Loucy (cell line): ENCODE measurements around the gene HEXIM1.

Source experiments
- H2AFZ ChIP-seq: fragments of 200-600 bp; sonication (generic); 2 replicates; pipeline ENCODE4 v1.6.0; 2016; ENCODE audit warnings: antibody characterized with exemption, mild to moderate bottlenecking, low read length, moderate library complexity
- H3F3A ChIP-seq: fragments of 200-600 bp; 2 replicates; pipeline ENCODE4 v1.6.0; 2016; ENCODE audit warnings: antibody characterized with exemption, low read depth, mild to moderate bottlenecking
- H3K27me3 ChIP-seq: fragments of 200-600 bp; sonication (generic); 2 replicates; pipeline ENCODE4 v1.6.1; 2014; ENCODE audit warnings: low read length, mild to moderate bottlenecking; ENCODE audit not compliant: insufficient read depth, poor library complexity, severe bottlenecking
- H3K36me3 ChIP-seq: fragments of 200-600 bp; sonication (generic); 2 replicates; pipeline ENCODE4 v1.6.1; 2016; ENCODE audit warnings: low read length; ENCODE audit not compliant: insufficient read depth
- H3K4me1 ChIP-seq: fragments of 200-600 bp; sonication (generic); 2 replicates; pipeline ENCODE4 v1.5.1; 2014; ENCODE audit warnings: low read length, mild to moderate bottlenecking; ENCODE audit not compliant: insufficient read depth, poor library complexity, severe bottlenecking
- H3K4me2 ChIP-seq: fragments of 200-600 bp; sonication (generic); 2 replicates; pipeline ENCODE4 v1.6.0; 2014; ENCODE audit warnings: antibody characterized with exemption, low read length, low read depth, mild to moderate bottlenecking; ENCODE audit not compliant: poor library complexity, severe bottlenecking
- H3K4me3 ChIP-seq: fragments of 200-600 bp; sonication (generic); 2 replicates; pipeline ENCODE4 v1.5.1; 2014; ENCODE audit warnings: low read length, mild to moderate bottlenecking, mixed read lengths; ENCODE audit not compliant: poor library complexity, severe bottlenecking
- H3K79me2 ChIP-seq: fragments of 200-600 bp; sonication (generic); 2 replicates; pipeline ENCODE4 v1.6.1; 2014; ENCODE audit warnings: low read length; ENCODE audit not compliant: insufficient read depth
- H3K9ac ChIP-seq: fragments of 200-600 bp; sonication (generic); 2 replicates; pipeline ENCODE4 v1.6.0; 2014; ENCODE audit warnings: mild to moderate bottlenecking, low read depth, low read length, moderate library complexity; ENCODE audit not compliant: poor library complexity, severe bottlenecking
- H3K9me2 ChIP-seq: fragments of 200-600 bp; sonication (generic); replicated peaks from 2 replicates; pipeline ENCODE4 v1.6.1; 2016; ENCODE audit warnings: low read depth, low read length, mixed read lengths
- H3K9me3 ChIP-seq: fragments of 200-600 bp; sonication (generic); 2 replicates; pipeline ENCODE4 v1.6.1; 2014; ENCODE audit warnings: mild to moderate bottlenecking, antibody characterized with exemption, low read length, low read depth; ENCODE audit not compliant: insufficient read depth
- H4K20me1 ChIP-seq: fragments of 200-600 bp; sonication (generic); 2 replicates; pipeline ENCODE4 v1.6.0; 2014; ENCODE audit warnings: antibody characterized with exemption, low read length, mild to moderate bottlenecking; ENCODE audit not compliant: insufficient read depth, poor library complexity, severe bottlenecking
- CTCF ChIP-seq: fragments of 200-600 bp; sonication (generic); conservative IDR thresholded peaks from 2 replicates; pipeline ENCODE4 v1.5.1; 2014; ENCODE audit warnings: mild to moderate bottlenecking, antibody characterized with exemption, low read length
- EZH2phosphoT487 ChIP-seq: fragments of 200-600 bp; IDR thresholded peaks from 2 replicates; pipeline ENCODE4 v1.6.1; 2018; ENCODE audit warnings: antibody characterized with exemption, mild to moderate bottlenecking, moderate library complexity, borderline replicate concordance

HEXIM1 gene

GRCh38 chr17:45148183-45149036 lies at the start of gene HEXIM1:
Gene HEXIM1, plus strand, starts transcription at chr17:45148475. Its CDS starts 716 bp downstream, at chr17:45149191.
- Histone ChIP-seq H3K9me3 (no peaks in the 10 kb centered on the region), H3K9me2 (no peaks in the 10 kb centered on the region), H2AFZ (peak within 1 kb of the TSS; percentile 78), H3K27me3 (no peaks in the 10 kb centered on the region), H3K4me1 (peaks cover 27% of the 10 kb centered on the region), H3F3A (peaks cover 6% of the 10 kb centered on the region), H3K9ac (peak within 1 kb of the TSS; percentile 95), H4K20me1 (peaks cover 35% of the 10 kb centered on the region), H3K79me2 (peaks cover 47% of the 10 kb centered on the region), H3K36me3 (no peaks in the 10 kb centered on the region), H3K4me2 (peak within 1 kb of the TSS; percentile 87), H3K4me3 (peak within 1 kb of the TSS; percentile 94)
- no peak for TF ChIP-seq CTCF
- TF ChIP-seq EZH2phosphoT487, result no peak

GRCh38 chr17:45098869-45099616 lies 49.2 kb upstream of the HEXIM1 start:
- no peaks in the 10 kb centered on the region for H3K9me2 ChIP-seq
- no peaks in the 10 kb centered on the region for H3K9me3 ChIP-seq
- no peak overlapping the region for H3K9ac ChIP-seq
- no peaks in the 10 kb centered on the region for H3K27me3 ChIP-seq
- H3K4me2 ChIP-seq, result no peak overlapping the region
- H3F3A ChIP-seq, result no peaks in the 10 kb centered on the region
- H3K36me3 ChIP-seq, result peaks cover 75% of the 10 kb centered on the region; the same call in 1 of the 2 replicates
- H4K20me1 ChIP-seq, result no peaks in the 10 kb centered on the region
- no peaks in the 10 kb centered on the region for H3K4me1 ChIP-seq
- no peak overlapping the region for H3K4me3 ChIP-seq
- H3K79me2 ChIP-seq, result no peaks in the 10 kb centered on the region
- peak; percentile 94 for TF ChIP-seq CTCF
- no peak for TF ChIP-seq EZH2phosphoT487
- no peak overlapping the region for H2AFZ ChIP-seq

- Histone ChIP-seq H3F3A (no peaks in the 10 kb centered on the region), H3K4me3 (no peak overlapping the region), H3K27me3 (no peaks in the 10 kb centered on the region), H3K9ac (no peak overlapping the region), H3K9me3 (no peaks in the 10 kb centered on the region), H3K4me2 (no peak overlapping the region), H2AFZ (no peak overlapping the region), H3K36me3 (peaks cover 84% of the 10 kb centered on the region; the same call in 1 of the 2 replicates), H4K20me1 (no peaks in the 10 kb centered on the region), H3K79me2 (no peaks in the 10 kb centered on the region), H3K9me2 (no peaks in the 10 kb centered on the region), H3K4me1 (no peaks in the 10 kb centered on the region)
- no peak for TF ChIP-seq EZH2phosphoT487
These were observed 46.8 kb upstream of the HEXIM1 start for GRCh38 chr17:45101546-45101882.
